ENCODE data around the gene GGTLC1.
"Not testable (repeated sequence)": the region's sequence is repeated elsewhere in the genome, so short reads cannot be mapped to it uniquely, and the experiment has no call there.

Gene GGTLC1

GRCh38 chr20:23981526-23981925, 7.1 kb downstream of the GGTLC1 start:
- H4K91ac ChIP-seq (ENCODE audit: low read length); H3K4me1 ChIP-seq (ENCODE audit: control insufficient read depth, insufficient read depth, low read depth, low read length); H2AK5ac ChIP-seq (ENCODE audit: low read length, severe bottlenecking); H3K27me3 ChIP-seq (ENCODE audit: control insufficient read depth in 1 of 2, insufficient read depth in 1 of 2, low read length in 2 of 2); H3K14ac ChIP-seq (ENCODE audit: low read length in 2 of 2); H2BK12ac ChIP-seq (ENCODE audit: low read length in 2 of 2); H2AFZ ChIP-seq (ENCODE audit: low read depth, low read length); H3K18ac ChIP-seq (ENCODE audit: low read depth in 1 of 2, low read length in 2 of 2); H2BK15ac ChIP-seq (ENCODE audit: low read depth, poor library complexity, severe bottlenecking); H3K9ac ChIP-seq (ENCODE audit: low read length); H2BK120ac ChIP-seq (ENCODE audit: low read depth, low read length); H2BK5ac ChIP-seq (ENCODE audit: low read depth, low read length, poor library complexity, severe bottlenecking); H4K8ac ChIP-seq (ENCODE audit: low read length); DNase-seq; H3K27ac ChIP-seq (ENCODE audit: low read length, poor library complexity, severe bottlenecking); H3K4me2 ChIP-seq (ENCODE audit: low read length, poor library complexity, severe bottlenecking); H3K4me3 ChIP-seq (ENCODE audit: insufficient read depth in 1 of 2, low read depth in 1 of 2, low read length in 2 of 2); H3K79me1 ChIP-seq (replicated peaks; ENCODE audit: low read length, poor library complexity, severe bottlenecking); H3K9me3 ChIP-seq (ENCODE audit: control insufficient read depth, low read length); H3K36me3 ChIP-seq (ENCODE audit: control insufficient read depth in 1 of 2, insufficient read depth in 2 of 2, low read depth in 1 of 2, low read length in 2 of 2); H3K4ac ChIP-seq (ENCODE audit: low read depth in 1 of 2, low read length in 2 of 2); H3K23ac ChIP-seq (ENCODE audit: low read length in 2 of 2): not testable (repeated sequence)
- 82% methylated on average over 4 of the region's 5 CpGs for WGBS

- H3K23ac ChIP-seq (ENCODE audit: low read length in 2 of 2); H3K9ac ChIP-seq (ENCODE audit: low read length); H3K14ac ChIP-seq (ENCODE audit: low read length in 2 of 2); H2BK12ac ChIP-seq (ENCODE audit: low read length in 2 of 2); H3K79me1 ChIP-seq (replicated peaks; ENCODE audit: low read length, poor library complexity, severe bottlenecking); H3K4ac ChIP-seq (ENCODE audit: low read depth in 1 of 2, low read length in 2 of 2); H2AFZ ChIP-seq (ENCODE audit: low read depth, low read length); H4K91ac ChIP-seq (ENCODE audit: low read length); H3K27me3 ChIP-seq (ENCODE audit: control insufficient read depth in 1 of 2, insufficient read depth in 1 of 2, low read length in 2 of 2); H2BK5ac ChIP-seq (ENCODE audit: low read depth, low read length, poor library complexity, severe bottlenecking); H3K9me3 ChIP-seq (ENCODE audit: control insufficient read depth, low read length); H3K4me2 ChIP-seq (ENCODE audit: low read length, poor library complexity, severe bottlenecking); H2AK5ac ChIP-seq (ENCODE audit: low read length, severe bottlenecking); H2BK120ac ChIP-seq (ENCODE audit: low read depth, low read length); H3K18ac ChIP-seq (ENCODE audit: low read depth in 1 of 2, low read length in 2 of 2); H3K36me3 ChIP-seq (ENCODE audit: control insufficient read depth in 1 of 2, insufficient read depth in 2 of 2, low read depth in 1 of 2, low read length in 2 of 2); H3K4me1 ChIP-seq (ENCODE audit: control insufficient read depth, insufficient read depth, low read depth, low read length); H3K27ac ChIP-seq (ENCODE audit: low read length, poor library complexity, severe bottlenecking); H4K8ac ChIP-seq (ENCODE audit: low read length); H3K4me3 ChIP-seq (ENCODE audit: insufficient read depth in 1 of 2, low read depth in 1 of 2, low read length in 2 of 2); H2BK15ac ChIP-seq (ENCODE audit: low read depth, poor library complexity, severe bottlenecking); DNase-seq: not testable (repeated sequence)
- 88% methylated on average over 10 of the region's 11 CpGs for WGBS
Observed at GRCh38 chr20:23981014-23981413, 7.6 kb downstream of the GGTLC1 start.

- WGBS, result 82% methylated on average over 11 of the region's 17 CpGs
- not testable (repeated sequence) for H2BK120ac ChIP-seq (ENCODE audit: low read depth, low read length); H3K23ac ChIP-seq (ENCODE audit: low read length in 2 of 2)
Observed at GRCh38 chr20:23979899-23980811, 8.4 kb downstream of the GGTLC1 start.

GRCh38 chr20:23979380-23979779, 9.2 kb downstream of the GGTLC1 start:
- H3K4me2 ChIP-seq (ENCODE audit: low read length, poor library complexity, severe bottlenecking); H2AK5ac ChIP-seq (ENCODE audit: low read length, severe bottlenecking); H3K9me3 ChIP-seq (ENCODE audit: control insufficient read depth, low read length); H3K4me1 ChIP-seq (ENCODE audit: control insufficient read depth, insufficient read depth, low read depth, low read length); H3K9ac ChIP-seq (ENCODE audit: low read length); H3K27ac ChIP-seq (ENCODE audit: low read length, poor library complexity, severe bottlenecking); H2BK12ac ChIP-seq (ENCODE audit: low read length in 2 of 2); H3K23ac ChIP-seq (ENCODE audit: low read length in 2 of 2); H2BK15ac ChIP-seq (ENCODE audit: low read depth, poor library complexity, severe bottlenecking); H3K4me3 ChIP-seq (ENCODE audit: insufficient read depth in 1 of 2, low read depth in 1 of 2, low read length in 2 of 2); H3K14ac ChIP-seq (ENCODE audit: low read length in 2 of 2); H3K27me3 ChIP-seq (ENCODE audit: control insufficient read depth in 1 of 2, insufficient read depth in 1 of 2, low read length in 2 of 2); H3K4ac ChIP-seq (ENCODE audit: low read depth in 1 of 2, low read length in 2 of 2); H3K18ac ChIP-seq (ENCODE audit: low read depth in 1 of 2, low read length in 2 of 2); H3K79me1 ChIP-seq (replicated peaks; ENCODE audit: low read length, poor library complexity, severe bottlenecking); H3K36me3 ChIP-seq (ENCODE audit: control insufficient read depth in 1 of 2, insufficient read depth in 2 of 2, low read depth in 1 of 2, low read length in 2 of 2); H2BK5ac ChIP-seq (ENCODE audit: low read depth, low read length, poor library complexity, severe bottlenecking); DNase-seq; H4K8ac ChIP-seq (ENCODE audit: low read length); H2AFZ ChIP-seq (ENCODE audit: low read depth, low read length); H2BK120ac ChIP-seq (ENCODE audit: low read depth, low read length); H4K91ac ChIP-seq (ENCODE audit: low read length): not testable (repeated sequence)
- WGBS, result 91% methylated on average over 2 of the region's 6 CpGs

More at GRCh38 chr20:23979899-23980811, 8.4 kb downstream of the GGTLC1 start:
- H2BK5ac ChIP-seq (ENCODE audit: low read depth, low read length, poor library complexity, severe bottlenecking); H3K4me3 ChIP-seq (ENCODE audit: insufficient read depth in 1 of 2, low read depth in 1 of 2, low read length in 2 of 2); H3K4ac ChIP-seq (ENCODE audit: low read depth in 1 of 2, low read length in 2 of 2); H3K9me3 ChIP-seq (ENCODE audit: control insufficient read depth, low read length); H4K91ac ChIP-seq (ENCODE audit: low read length); H4K8ac ChIP-seq (ENCODE audit: low read length); H3K4me1 ChIP-seq (ENCODE audit: control insufficient read depth, insufficient read depth, low read depth, low read length); DNase-seq; H3K79me1 ChIP-seq (replicated peaks; ENCODE audit: low read length, poor library complexity, severe bottlenecking); H3K27ac ChIP-seq (ENCODE audit: low read length, poor library complexity, severe bottlenecking); H2BK12ac ChIP-seq (ENCODE audit: low read length in 2 of 2); H3K4me2 ChIP-seq (ENCODE audit: low read length, poor library complexity, severe bottlenecking); H3K18ac ChIP-seq (ENCODE audit: low read depth in 1 of 2, low read length in 2 of 2); H3K9ac ChIP-seq (ENCODE audit: low read length); H3K36me3 ChIP-seq (ENCODE audit: control insufficient read depth in 1 of 2, insufficient read depth in 2 of 2, low read depth in 1 of 2, low read length in 2 of 2); H2AFZ ChIP-seq (ENCODE audit: low read depth, low read length); H2AK5ac ChIP-seq (ENCODE audit: low read length, severe bottlenecking); H3K14ac ChIP-seq (ENCODE audit: low read length in 2 of 2); H2BK15ac ChIP-seq (ENCODE audit: low read depth, poor library complexity, severe bottlenecking); H3K27me3 ChIP-seq (ENCODE audit: control insufficient read depth in 1 of 2, insufficient read depth in 1 of 2, low read length in 2 of 2): not testable (repeated sequence)

Measured in mesenchymal stem cell (in vitro differentiated cells and primary cell).